ENCODE results near the gene SLC35B2. TPM values are rescaled to one million over a fixed set of nuclear protein-coding genes. Genes with fewer than 3 reads are reported as not detected.

The SLC35B2 gene
- total and polyA plus RNA-seq, 4 donors: 18.9 to 27.0 (median 21.1) TPM

DNA sequence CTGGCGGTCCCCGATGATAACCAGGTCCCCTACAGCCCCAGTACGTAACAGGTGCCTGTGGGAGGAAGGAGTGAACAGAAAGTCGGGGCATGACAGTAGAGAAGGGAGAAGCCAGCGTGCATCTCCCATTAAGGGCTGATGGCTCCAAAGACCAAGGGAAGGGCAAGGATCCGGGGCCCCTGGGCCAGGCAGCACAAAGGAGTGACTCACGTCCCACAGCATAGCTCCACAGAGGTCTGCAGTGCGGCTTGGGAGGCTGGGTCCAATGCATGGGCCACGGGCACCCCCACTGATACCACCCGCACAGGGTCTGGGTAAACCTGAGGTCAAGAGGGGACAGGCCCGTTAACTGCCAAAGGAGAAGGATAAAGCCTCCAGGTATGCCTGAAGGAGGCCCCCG lies 45.5 kb upstream of the SLC35B2 start (continued):
- TF ChIP-seq, protein P1, sequence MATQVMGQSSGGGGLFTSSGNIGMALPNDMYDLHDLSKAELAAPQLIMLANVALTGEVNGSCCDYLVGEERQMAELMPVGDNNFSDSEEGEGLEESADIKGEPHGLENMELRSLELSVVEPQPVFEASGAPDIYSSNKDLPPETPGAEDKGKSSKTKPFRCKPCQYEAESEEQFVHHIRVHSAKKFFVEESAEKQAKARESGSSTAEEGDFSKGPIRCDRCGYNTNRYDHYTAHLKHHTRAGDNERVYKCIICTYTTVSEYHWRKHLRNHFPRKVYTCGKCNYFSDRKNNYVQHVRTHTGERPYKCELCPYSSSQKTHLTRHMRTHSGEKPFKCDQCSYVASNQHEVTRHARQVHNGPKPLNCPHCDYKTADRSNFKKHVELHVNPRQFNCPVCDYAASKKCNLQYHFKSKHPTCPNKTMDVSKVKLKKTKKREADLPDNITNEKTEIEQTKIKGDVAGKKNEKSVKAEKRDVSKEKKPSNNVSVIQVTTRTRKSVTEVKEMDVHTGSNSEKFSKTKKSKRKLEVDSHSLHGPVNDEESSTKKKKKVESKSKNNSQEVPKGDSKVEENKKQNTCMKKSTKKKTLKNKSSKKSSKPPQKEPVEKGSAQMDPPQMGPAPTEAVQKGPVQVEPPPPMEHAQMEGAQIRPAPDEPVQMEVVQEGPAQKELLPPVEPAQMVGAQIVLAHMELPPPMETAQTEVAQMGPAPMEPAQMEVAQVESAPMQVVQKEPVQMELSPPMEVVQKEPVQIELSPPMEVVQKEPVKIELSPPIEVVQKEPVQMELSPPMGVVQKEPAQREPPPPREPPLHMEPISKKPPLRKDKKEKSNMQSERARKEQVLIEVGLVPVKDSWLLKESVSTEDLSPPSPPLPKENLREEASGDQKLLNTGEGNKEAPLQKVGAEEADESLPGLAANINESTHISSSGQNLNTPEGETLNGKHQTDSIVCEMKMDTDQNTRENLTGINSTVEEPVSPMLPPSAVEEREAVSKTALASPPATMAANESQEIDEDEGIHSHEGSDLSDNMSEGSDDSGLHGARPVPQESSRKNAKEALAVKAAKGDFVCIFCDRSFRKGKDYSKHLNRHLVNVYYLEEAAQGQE (IDR thresholded peaks at IDR 0.05): no peak
- no peak for TF ChIP-seq HNF4A (conservative IDR thresholded peaks at IDR 0.05)

DNA sequence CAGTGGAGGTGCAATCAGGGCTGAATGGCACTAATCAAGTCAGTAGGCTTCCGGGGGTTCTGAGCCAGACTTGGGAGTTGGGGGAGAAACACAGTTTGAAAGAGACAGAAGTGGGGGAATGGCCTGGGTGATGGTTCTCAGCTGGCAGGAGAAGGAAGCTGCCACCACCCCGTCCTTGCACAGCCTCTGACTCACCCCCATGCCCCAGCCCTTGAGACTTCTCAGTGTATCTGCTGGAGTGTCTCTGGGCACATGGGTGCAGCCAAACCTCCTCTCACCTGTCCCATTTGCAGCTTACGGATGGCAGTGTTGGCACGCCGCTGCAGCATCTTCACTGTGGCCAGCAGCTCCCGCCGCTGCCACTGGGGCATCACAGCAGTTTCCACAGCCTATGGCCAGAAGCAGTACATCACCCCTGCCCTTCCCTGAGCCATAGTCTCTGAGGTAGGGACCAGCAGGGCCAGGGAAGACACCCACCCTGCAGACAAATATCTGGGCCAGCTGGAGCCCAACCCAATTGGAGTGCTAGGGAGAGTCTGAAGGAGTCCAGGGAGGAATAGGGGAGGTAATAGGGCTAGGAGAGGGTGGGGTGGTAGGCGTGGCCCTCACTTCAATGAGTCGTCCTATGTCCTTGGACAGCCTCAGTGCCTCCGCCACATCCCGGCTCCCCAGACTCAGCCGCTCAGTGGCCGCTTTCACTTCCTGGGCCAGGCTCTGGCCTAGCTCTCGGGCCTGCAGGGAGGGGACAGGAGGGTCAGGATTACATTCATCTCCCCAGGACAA lies 44.6 kb upstream of the SLC35B2 start:
- Histone ChIP-seq H3K36me3 (ENCODE audit: control insufficient read depth in 4 of 4, insufficient read depth in 3 of 4, low read depth in 1 of 4, low read length in 3 of 4) (peaks cover 7 to 67% (median 30%) of the 10 kb centered on the region in 4 donors), H3K9me3 (ENCODE audit: control insufficient read depth in 4 of 4, low read length in 3 of 4) (no peaks in the 10 kb centered on the region), H3K9ac (ENCODE audit: low read depth in 1 of 2, low read length in 2 of 2) (no peak overlapping the region), H3K27me3 (ENCODE audit: control insufficient read depth in 4 of 4, insufficient read depth in 4 of 4, low read length in 3 of 4) (no peaks in the 10 kb centered on the region), H3K4me1 (ENCODE audit: control insufficient read depth in 4 of 4, insufficient read depth in 4 of 4, low read length in 3 of 4) (peaks cover 7 to 10% (median 10%) of the 10 kb centered on the region in 4 donors), H3K27ac (ENCODE audit: low read depth in 1 of 2, low read length in 2 of 2) (no peak overlapping the region), H3K4me3 (ENCODE audit: low read depth in 1 of 3, low read length in 3 of 3) (no peak overlapping the region)
- DNase-seq (ENCODE audit: low spot score): no peak
- no peak for TF ChIP-seq FOXA1 (IDR thresholded peaks at IDR 0.05)
- no peak for TF ChIP-seq RAD21 (IDR thresholded peaks at IDR 0.05)
- TF ChIP-seq, protein P1 (IDR thresholded peaks at IDR 0.05): no peak
- no peak for TF ChIP-seq SP1 (IDR thresholded peaks at IDR 0.05)
- TF ChIP-seq TAF1 (conservative IDR thresholded peaks at IDR 0.05): no peak
- no peak for TF ChIP-seq GABPA (IDR thresholded peaks at IDR 0.05 in 1 of 2, conservative IDR thresholded peaks at IDR 0.05 in 1 of 2)
- TF ChIP-seq JUND (IDR thresholded peaks at IDR 0.05): no peak
- TF ChIP-seq HNF4G (IDR thresholded peaks at IDR 0.05): no peak
- no peak for TF ChIP-seq FOXA2 (IDR thresholded peaks at IDR 0.05)
- TF ChIP-seq YY1 (IDR thresholded peaks at IDR 0.05): no peak
- no peak for TF ChIP-seq HNF4A (conservative IDR thresholded peaks at IDR 0.05)
- TF ChIP-seq, protein P2, sequence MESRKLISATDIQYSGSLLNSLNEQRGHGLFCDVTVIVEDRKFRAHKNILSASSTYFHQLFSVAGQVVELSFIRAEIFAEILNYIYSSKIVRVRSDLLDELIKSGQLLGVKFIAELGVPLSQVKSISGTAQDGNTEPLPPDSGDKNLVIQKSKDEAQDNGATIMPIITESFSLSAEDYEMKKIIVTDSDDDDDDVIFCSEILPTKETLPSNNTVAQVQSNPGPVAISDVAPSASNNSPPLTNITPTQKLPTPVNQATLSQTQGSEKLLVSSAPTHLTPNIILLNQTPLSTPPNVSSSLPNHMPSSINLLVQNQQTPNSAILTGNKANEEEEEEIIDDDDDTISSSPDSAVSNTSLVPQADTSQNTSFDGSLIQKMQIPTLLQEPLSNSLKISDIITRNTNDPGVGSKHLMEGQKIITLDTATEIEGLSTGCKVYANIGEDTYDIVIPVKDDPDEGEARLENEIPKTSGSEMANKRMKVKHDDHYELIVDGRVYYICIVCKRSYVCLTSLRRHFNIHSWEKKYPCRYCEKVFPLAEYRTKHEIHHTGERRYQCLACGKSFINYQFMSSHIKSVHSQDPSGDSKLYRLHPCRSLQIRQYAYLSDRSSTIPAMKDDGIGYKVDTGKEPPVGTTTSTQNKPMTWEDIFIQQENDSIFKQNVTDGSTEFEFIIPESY (IDR thresholded peaks at IDR 0.05): no peak
- 92% methylated on average over 14 of the region's 14 CpGs for WGBS
